Measurements from ENCODE around the gene TBC1D20.
"Not testable (repeated sequence)": the region's sequence is repeated elsewhere in the genome, so short reads cannot be mapped to it uniquely, and the experiment has no call there.

Gene TBC1D20

GRCh38 chr20:400128-400453 is 62.2 kb downstream of the TBC1D20 start:
- DNase-seq: no peak

- no peak for DNase-seq
These were observed 63.1 kb downstream of the TBC1D20 start for GRCh38 chr20:399182-399707.

DNA sequence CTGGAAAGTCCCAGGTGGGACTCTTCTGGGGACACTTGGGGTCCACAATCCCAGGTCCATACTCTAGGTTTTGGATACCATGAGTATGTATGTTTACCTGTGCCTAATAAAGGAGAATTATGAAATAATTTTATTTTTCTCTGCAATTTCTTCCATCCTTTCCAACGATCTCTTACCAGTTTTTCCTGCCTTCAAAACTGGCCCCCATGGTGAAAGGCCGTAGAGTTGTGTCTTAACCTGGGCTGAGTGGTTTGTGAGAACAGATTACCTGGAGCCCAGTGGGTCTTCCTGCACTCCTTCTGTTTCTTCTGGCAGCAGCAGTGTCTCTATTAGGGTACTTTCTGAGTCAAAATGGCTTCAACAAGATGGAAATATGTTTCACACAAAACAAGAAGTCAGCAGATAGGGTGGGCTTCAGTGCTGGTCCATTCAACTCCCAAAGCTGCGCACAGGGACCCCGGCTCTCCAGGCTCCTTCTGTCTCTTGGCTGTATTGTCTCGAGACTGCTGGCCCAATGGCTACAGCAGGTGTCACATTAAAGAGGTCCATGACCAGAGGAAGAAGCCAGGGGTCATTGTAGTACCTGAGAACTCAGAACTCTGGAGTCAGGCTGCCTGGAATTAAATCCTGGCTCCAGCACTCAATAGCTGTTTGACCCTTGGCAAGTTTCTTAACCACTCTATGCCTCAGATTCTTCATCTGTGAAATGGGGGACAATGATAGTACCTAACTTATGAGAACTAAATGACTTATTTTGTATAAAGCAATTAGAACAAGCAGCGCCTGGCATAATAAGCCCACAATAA is 64.7 kb downstream of the TBC1D20 start:
- no peak for DNase-seq

DNA sequence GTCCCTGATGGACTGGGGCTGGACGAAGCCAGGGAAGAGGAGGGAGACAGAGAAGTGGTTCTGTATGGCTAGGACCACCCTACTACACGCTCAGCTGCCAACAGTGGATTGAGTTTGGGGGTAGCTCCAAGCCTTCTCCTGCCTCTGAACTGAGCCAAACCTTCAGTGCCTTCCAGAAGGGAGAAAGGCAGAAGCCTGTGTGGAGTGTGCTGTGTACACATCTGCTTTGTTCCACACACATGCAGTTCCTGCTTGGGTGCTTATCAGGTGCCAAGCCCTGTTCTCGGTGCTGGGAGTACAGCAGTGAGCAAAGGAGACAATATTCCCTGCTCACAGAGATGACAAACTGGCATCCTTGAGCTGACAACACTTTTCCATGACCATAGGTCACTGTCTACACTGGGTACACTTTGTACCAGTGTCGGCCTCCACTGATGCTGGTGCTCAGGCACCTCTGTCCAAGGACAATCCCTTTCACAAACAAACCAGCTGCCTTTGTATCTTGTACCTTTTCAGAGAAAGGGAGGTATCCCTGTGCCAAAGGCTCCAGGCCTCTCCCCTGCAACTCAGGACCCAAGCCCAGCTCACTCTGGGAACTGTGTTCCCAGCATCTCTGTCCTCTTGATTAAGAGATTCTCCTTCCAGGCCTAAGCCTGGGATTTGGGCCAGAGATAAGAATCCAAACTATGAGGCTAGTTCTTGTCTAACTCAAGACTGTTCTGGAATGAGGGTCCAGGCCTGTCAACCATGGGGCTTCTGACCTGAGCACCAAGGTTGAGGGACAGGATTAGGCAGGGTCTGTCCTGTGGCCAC is 65.5 kb downstream of the TBC1D20 start:
- no peak for DNase-seq

- DNase-seq: no peak
These were observed 66.1 kb downstream of the TBC1D20 start for GRCh38 chr20:396252-396618.

GRCh38 chr20:393296-393695 is 69.0 kb downstream of the TBC1D20 start:
- DNase-seq: not testable (repeated sequence)

GRCh38 chr20:391041-391711 is 71.2 kb downstream of the TBC1D20 start:
- no peak for DNase-seq

GRCh38 chr20:389220-389619 is 73.1 kb downstream of the TBC1D20 start:
- no peak for DNase-seq

- no peak for DNase-seq
These were observed 74.0 kb downstream of the TBC1D20 start for GRCh38 chr20:388034-388994.

GRCh38 chr20:387520-387919 is 74.8 kb downstream of the TBC1D20 start:
- no peak for DNase-seq

- DNase-seq: not testable (repeated sequence)
These were observed 75.7 kb downstream of the TBC1D20 start for GRCh38 chr20:386634-387033.

All from NCI-H187 treated with DMSO at 0.1 percent for 48 hours (cell line).